Neuron (in vitro differentiated cells): ENCODE measurements around the gene PSTPIP1.
"Not testable (repeated sequence)": the region's sequence is repeated elsewhere in the genome, so short reads cannot be mapped to it uniquely, and the experiment has no call there.

Experiments
- H2AFZ ChIP-seq: one replicate; pipeline ENCODE4 v1.6.1; 2013; ENCODE audit warnings: low read depth, mild to moderate bottlenecking, inconsistent platforms, low read length, moderate library complexity
- H3K27me3 ChIP-seq: one replicate; pipeline ENCODE4 v1.6.1; 2013; ENCODE audit warnings: low read length; ENCODE audit not compliant: insufficient read depth
- H3K36me3 ChIP-seq: one replicate; pipeline ENCODE4 v1.6.1; 2013; ENCODE audit warnings: low read length; ENCODE audit not compliant: insufficient read depth
- H3K4me1 ChIP-seq: one replicate; pipeline ENCODE4 v1.6.1; 2013; ENCODE audit warnings: low read length; ENCODE audit not compliant: insufficient read depth
- H3K4me3 ChIP-seq: 2 replicates; pipeline ENCODE4 v1.5.1; 2013; ENCODE audit warnings: mild to moderate bottlenecking, low read length, moderate library complexity
- H3K9me3 ChIP-seq: one replicate; pipeline ENCODE4 v1.6.1; 2013; ENCODE audit warnings: low read length

Gene PSTPIP1

DNA sequence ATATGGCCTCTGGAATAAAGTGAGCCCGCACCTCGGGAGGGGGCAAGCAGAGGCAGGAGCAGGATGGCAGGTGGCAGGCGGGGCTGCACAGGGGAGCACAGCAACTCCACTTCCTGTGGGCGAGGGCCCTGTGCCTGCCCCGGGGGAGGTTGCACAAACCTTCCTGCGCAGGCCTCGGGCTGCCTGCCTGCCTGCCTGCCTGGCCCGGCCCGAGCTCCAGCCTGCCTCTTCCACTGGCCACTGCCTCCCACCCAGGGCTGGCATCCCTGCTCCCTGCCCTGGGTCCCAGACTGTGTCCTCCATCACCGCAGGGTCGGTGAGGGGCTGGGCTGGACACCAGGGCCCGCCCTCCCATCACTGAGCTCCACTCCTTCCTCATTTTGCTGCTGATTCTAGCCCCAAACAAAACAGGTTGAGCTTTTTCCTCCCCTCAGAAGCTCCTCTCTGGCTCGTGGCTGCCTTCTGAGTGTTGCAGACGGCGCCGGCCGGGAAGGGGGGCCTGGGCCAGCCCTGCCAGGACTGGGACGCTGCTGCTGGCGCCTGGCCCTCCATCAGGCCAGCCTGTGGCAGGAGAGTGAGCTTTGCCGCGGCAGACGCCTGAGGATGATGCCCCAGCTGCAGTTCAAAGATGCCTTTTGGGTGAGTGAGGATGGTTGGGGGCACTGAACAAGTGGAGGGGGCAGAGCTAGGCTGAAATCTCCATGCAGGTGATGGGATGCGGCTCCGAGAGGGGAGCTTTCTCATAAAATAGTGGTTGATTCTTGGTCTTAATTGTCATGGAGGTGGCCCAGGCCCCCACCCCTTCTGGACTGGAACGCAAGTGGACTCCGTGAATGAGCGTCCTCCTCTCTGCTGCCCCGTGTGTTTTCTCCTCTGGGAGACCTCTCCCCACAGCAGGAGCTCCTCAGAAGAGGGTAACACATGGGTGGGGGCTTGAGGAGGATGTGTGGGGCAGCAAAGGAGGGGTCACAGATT is at the start of gene PSTPIP1:
Gene PSTPIP1, plus strand, starts transcription at position 156 of the 975 bp plus-strand sequence. Its CDS starts 448 bp downstream, at position 604.
- no peak within 1 kb of the TSS for H2AFZ ChIP-seq
- no peaks in the 10 kb centered on the region for H3K36me3 ChIP-seq
- no peaks in the 10 kb centered on the region for H3K4me1 ChIP-seq
- H3K27me3 ChIP-seq, result peaks cover 13% of the 10 kb centered on the region
- no peak within 1 kb of the TSS for H3K4me3 ChIP-seq
- no peaks in the 10 kb centered on the region for H3K9me3 ChIP-seq

- Histone ChIP-seq H3K36me3 (peaks cover 80% of the 10 kb centered on the region), H3K27me3 (no peaks in the 10 kb centered on the region), H3K4me3 (no peak overlapping the region), H3K9me3 (no peaks in the 10 kb centered on the region), H3K4me1 (peaks cover 1% of the 10 kb centered on the region), H2AFZ (no peak overlapping the region)
These were observed 49.3 kb upstream of the PSTPIP1 start for GRCh38 chr15:76945494-76946093.

GRCh38 chr15:76947454-76947853 is 47.5 kb upstream of the PSTPIP1 start:
- peaks cover 82% of the 10 kb centered on the region for H3K36me3 ChIP-seq
- H3K4me1 ChIP-seq, result peaks cover 7% of the 10 kb centered on the region
- no peaks in the 10 kb centered on the region for H3K27me3 ChIP-seq
- H2AFZ ChIP-seq, result no peak overlapping the region
- no peaks in the 10 kb centered on the region for H3K9me3 ChIP-seq
- no peak overlapping the region for H3K4me3 ChIP-seq

- no peaks in the 10 kb centered on the region for H3K9me3 ChIP-seq
- peaks cover 7% of the 10 kb centered on the region for H3K4me1 ChIP-seq
- no peak overlapping the region for H3K4me3 ChIP-seq
- no peak overlapping the region for H2AFZ ChIP-seq
- H3K27me3 ChIP-seq, result no peaks in the 10 kb centered on the region
- peaks cover 50% of the 10 kb centered on the region for H3K36me3 ChIP-seq
These were observed 43.7 kb upstream of the PSTPIP1 start for GRCh38 chr15:76951220-76951619.

DNA sequence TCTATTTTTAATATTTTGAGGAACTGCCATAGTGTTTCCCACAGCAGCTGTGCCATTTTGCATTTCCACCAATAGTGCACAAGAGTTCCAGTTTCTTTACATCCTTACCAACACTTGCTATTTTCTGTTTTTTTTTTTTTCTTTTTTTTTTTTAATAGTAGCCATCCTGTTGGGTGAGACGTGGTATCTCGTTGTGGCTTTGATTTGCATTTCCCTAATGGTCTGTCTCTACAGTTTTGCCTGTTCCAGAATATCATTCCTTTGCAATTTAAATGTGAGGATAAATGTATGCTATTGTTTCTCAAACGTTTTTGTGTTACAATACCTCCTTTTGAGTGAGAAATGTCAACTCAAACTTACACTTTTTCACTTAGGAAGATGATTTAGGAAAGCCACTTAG is 41.0 kb upstream of the PSTPIP1 start:
- H3K27me3 ChIP-seq, result no peaks in the 10 kb centered on the region
- peaks cover 7% of the 10 kb centered on the region for H3K4me1 ChIP-seq
- peaks cover 23% of the 10 kb centered on the region for H3K36me3 ChIP-seq
- H3K9me3 ChIP-seq, result no peaks in the 10 kb centered on the region
- H3K4me3 ChIP-seq, result no peak overlapping the region
- no peak overlapping the region for H2AFZ ChIP-seq

- H3K4me1 ChIP-seq, result peaks cover 7% of the 10 kb centered on the region
- H2AFZ ChIP-seq, result no peak overlapping the region
- H3K9me3 ChIP-seq, result no peaks in the 10 kb centered on the region
- no peaks in the 10 kb centered on the region for H3K27me3 ChIP-seq
- H3K36me3 ChIP-seq, result peaks cover 15% of the 10 kb centered on the region
- no peak overlapping the region for H3K4me3 ChIP-seq
These were observed 40.2 kb upstream of the PSTPIP1 start for GRCh38 chr15:76954744-76955143.

DNA sequence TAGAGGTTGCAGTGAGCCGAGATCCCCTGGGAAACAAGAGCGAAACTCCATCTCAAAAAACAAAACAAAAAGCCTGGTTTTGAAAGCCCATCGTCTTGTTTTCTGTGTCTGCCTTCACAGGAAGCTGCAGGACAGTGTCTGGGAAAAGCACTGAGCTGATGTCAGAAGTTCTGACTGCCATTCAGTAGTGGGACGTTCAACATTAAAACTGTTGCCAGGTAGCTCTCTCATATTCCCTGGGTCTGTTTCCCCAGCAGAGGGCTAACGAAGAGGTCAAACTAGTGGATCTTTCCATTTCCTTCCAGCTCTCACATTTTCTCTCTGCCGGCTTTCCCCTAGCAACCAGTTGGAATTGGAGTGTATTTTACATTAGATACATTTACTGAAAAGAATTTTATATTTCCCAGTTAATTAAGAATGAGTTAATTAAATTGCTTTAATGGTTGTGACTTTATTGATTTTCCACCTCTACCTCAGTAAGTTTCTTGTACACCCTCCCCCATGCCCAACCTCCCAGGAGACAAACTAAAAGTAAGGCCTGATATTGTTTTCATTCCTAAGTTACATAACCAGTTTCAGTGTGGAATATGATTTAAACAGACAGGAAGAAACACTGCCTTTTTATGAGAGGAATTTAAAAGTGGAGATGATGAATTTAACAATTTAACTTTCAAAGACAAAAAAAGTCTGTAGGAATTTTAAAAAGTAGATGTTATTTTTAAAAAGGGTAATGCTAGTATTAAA is 33.5 kb upstream of the PSTPIP1 start:
- H2AFZ ChIP-seq, result no peak overlapping the region
- peaks cover 8% of the 10 kb centered on the region for H3K27me3 ChIP-seq
- no peak overlapping the region for H3K4me3 ChIP-seq
- no peaks in the 10 kb centered on the region for H3K9me3 ChIP-seq
- H3K4me1 ChIP-seq, result no peaks in the 10 kb centered on the region
- no peaks in the 10 kb centered on the region for H3K36me3 ChIP-seq

GRCh38 chr15:76962337-76963013 is 32.5 kb upstream of the PSTPIP1 start:
- Histone ChIP-seq H3K4me1 (no peaks in the 10 kb centered on the region), H3K27me3 (peaks cover 12% of the 10 kb centered on the region), H3K9me3 (no peaks in the 10 kb centered on the region), H2AFZ (no peak overlapping the region), H3K36me3 (no peaks in the 10 kb centered on the region), H3K4me3 (no peak overlapping the region)

- Histone ChIP-seq H3K4me1 (no peaks in the 10 kb centered on the region), H3K4me3 (no peak overlapping the region), H3K27me3 (peaks cover 12% of the 10 kb centered on the region), H3K9me3 (no peaks in the 10 kb centered on the region), H2AFZ (no peak overlapping the region), H3K36me3 (no peaks in the 10 kb centered on the region)
These were observed 31.3 kb upstream of the PSTPIP1 start for GRCh38 chr15:76963596-76963995.

DNA sequence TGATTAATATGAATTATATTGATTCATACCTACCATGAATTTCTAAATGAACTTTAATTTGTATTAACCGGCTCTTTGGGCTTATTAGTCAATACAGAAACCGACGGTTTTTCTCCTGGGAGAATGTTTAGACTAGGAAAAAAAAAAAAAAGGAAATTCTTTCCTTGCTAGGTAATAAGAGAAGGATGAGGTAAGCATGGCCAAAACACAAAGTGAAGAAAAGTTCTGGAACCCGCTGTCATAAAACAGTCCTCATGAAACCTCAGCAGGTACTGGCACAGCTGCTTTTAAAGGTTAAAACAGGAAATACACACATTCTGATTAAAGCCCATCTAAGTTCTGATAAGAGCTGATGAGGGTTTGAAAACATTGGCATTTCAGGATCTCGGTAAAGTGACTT is 30.8 kb upstream of the PSTPIP1 start:
- Histone ChIP-seq H3K27me3 (peaks cover 12% of the 10 kb centered on the region), H3K4me3 (no peak overlapping the region), H3K9me3 (no peaks in the 10 kb centered on the region), H3K4me1 (no peaks in the 10 kb centered on the region), H3K36me3 (no peaks in the 10 kb centered on the region), H2AFZ (no peak overlapping the region)

GRCh38 chr15:76966051-76966450 is 28.9 kb upstream of the PSTPIP1 start:
- H3K27me3 ChIP-seq, result peaks cover 12% of the 10 kb centered on the region
- H3K4me1 ChIP-seq, H3K4me3 ChIP-seq, H3K36me3 ChIP-seq, H2AFZ ChIP-seq, H3K9me3 ChIP-seq: not testable (repeated sequence)

- no peak overlapping the region for H2AFZ ChIP-seq
These were observed 27.9 kb upstream of the PSTPIP1 start for GRCh38 chr15:76967067-76967466.

More at GRCh38 chr15:76967067-76967466, 27.9 kb upstream of the PSTPIP1 start:
- Histone ChIP-seq H3K36me3 (no peaks in the 10 kb centered on the region), H3K9me3 (no peaks in the 10 kb centered on the region), H3K4me1 (no peaks in the 10 kb centered on the region), H3K4me3 (no peak overlapping the region), H3K27me3 (peaks cover 12% of the 10 kb centered on the region)
